ENCODE measurements around the gene PLLP. TPM values are rescaled to one million over a fixed set of nuclear protein-coding genes. Genes with fewer than 3 reads are reported as not detected.

The PLLP gene
- total RNA-seq, 1 donor from 2014 or later: not detected

GRCh38 chr16:57283959-57284208 is 588 bp downstream of the PLLP start:
- Mint-ChIP-seq H3K4me3 (ENCODE audit: unreplicated experiment) (peak overlapping the region; percentile 57), H3K4me1 (ENCODE audit: low read depth, unreplicated experiment) (peaks cover 2% of the 10 kb centered on the region), H3K27me3 (ENCODE audit: unreplicated experiment) (peaks cover 10% of the 10 kb centered on the region), H3K27ac (ENCODE audit: unreplicated experiment) (no peak overlapping the region), H3K36me3 (ENCODE audit: unreplicated experiment) (no peaks in the 10 kb centered on the region), H3K9me3 (ENCODE audit: unreplicated experiment) (peaks cover 4% of the 10 kb centered on the region)
- TF ChIP-seq CTCF (IDR thresholded peaks at IDR 0.05; ENCODE audit: partially characterized antibody, unreplicated experiment): no peak
- DNase-seq: no peak

GRCh38 chr16:57283214-57283958 is 1.1 kb downstream of the PLLP start:
- no peak for DNase-seq
- no peak overlapping the region for H3K27ac Mint-ChIP-seq (ENCODE audit: unreplicated experiment)
- peaks cover 2% of the 10 kb centered on the region for H3K4me1 Mint-ChIP-seq (ENCODE audit: low read depth, unreplicated experiment)
- peak overlapping the region; percentile 57 for H3K4me3 Mint-ChIP-seq (ENCODE audit: unreplicated experiment)
- no peak for TF ChIP-seq CTCF (IDR thresholded peaks at IDR 0.05; ENCODE audit: partially characterized antibody, unreplicated experiment)
- H3K27me3 Mint-ChIP-seq (ENCODE audit: unreplicated experiment): peaks cover 10% of the 10 kb centered on the region
- H3K36me3 Mint-ChIP-seq (ENCODE audit: unreplicated experiment): no peaks in the 10 kb centered on the region
- H3K9me3 Mint-ChIP-seq (ENCODE audit: unreplicated experiment): peaks cover 4% of the 10 kb centered on the region

GRCh38 chr16:57282510-57283213 is 1.8 kb downstream of the PLLP start:
- no peak overlapping the region for H3K27ac Mint-ChIP-seq (ENCODE audit: unreplicated experiment)
- no peak overlapping the region for H3K4me3 Mint-ChIP-seq (ENCODE audit: unreplicated experiment)
- peaks cover 2% of the 10 kb centered on the region for H3K4me1 Mint-ChIP-seq (ENCODE audit: low read depth, unreplicated experiment)
- peaks cover 4% of the 10 kb centered on the region for H3K9me3 Mint-ChIP-seq (ENCODE audit: unreplicated experiment)
- TF ChIP-seq CTCF (IDR thresholded peaks at IDR 0.05; ENCODE audit: partially characterized antibody, unreplicated experiment): no peak
- no peak for DNase-seq
- H3K27me3 Mint-ChIP-seq (ENCODE audit: unreplicated experiment): peaks cover 10% of the 10 kb centered on the region
- no peaks in the 10 kb centered on the region for H3K36me3 Mint-ChIP-seq (ENCODE audit: unreplicated experiment)

- peaks cover 2% of the 10 kb centered on the region for H3K4me1 Mint-ChIP-seq (ENCODE audit: low read depth, unreplicated experiment)
These were observed 2.7 kb downstream of the PLLP start for GRCh38 chr16:57281791-57282190.

More at GRCh38 chr16:57281791-57282190, 2.7 kb downstream of the PLLP start:
- TF ChIP-seq CTCF (IDR thresholded peaks at IDR 0.05; ENCODE audit: partially characterized antibody, unreplicated experiment): no peak
- H3K9me3 Mint-ChIP-seq (ENCODE audit: unreplicated experiment): peaks cover 4% of the 10 kb centered on the region
- no peak overlapping the region for H3K27ac Mint-ChIP-seq (ENCODE audit: unreplicated experiment)
- H3K27me3 Mint-ChIP-seq (ENCODE audit: unreplicated experiment): peaks cover 10% of the 10 kb centered on the region
- no peak overlapping the region for H3K4me3 Mint-ChIP-seq (ENCODE audit: unreplicated experiment)
- no peaks in the 10 kb centered on the region for H3K36me3 Mint-ChIP-seq (ENCODE audit: unreplicated experiment)
- DNase-seq: no peak
